AG09309 (cell line): ENCODE results near the gene CGNL1.

Experiments used
- DNase-seq: peaks from one replicate; pipeline ENCODE4 v3.0.0-alpha.2; 2010; ENCODE audit warnings: low read depth
- H3K4me3 ChIP-seq: 2 replicates; pipeline ENCODE4 v1.5.1; 2011; ENCODE audit warnings: mild to moderate bottlenecking, low read depth, low read length, moderate library complexity; ENCODE audit not compliant: control insufficient read depth
- CTCF ChIP-seq: IDR thresholded peaks from 2 replicates; pipeline ENCODE4 v1.5.1; 2011; ENCODE audit warnings: mild to moderate bottlenecking, low read depth, low read length, inconsistent platforms; ENCODE audit not compliant: insufficient read depth, control insufficient read depth; ENCODE audit errors: missing control alignments

CGNL1 gene

GRCh38 chr15:57379487-57379886 lies 3.2 kb downstream of the CGNL1 start:
- H3K4me3 ChIP-seq = no peak overlapping the region
- TF ChIP-seq CTCF = no peak
- no peak for DNase-seq

DNA sequence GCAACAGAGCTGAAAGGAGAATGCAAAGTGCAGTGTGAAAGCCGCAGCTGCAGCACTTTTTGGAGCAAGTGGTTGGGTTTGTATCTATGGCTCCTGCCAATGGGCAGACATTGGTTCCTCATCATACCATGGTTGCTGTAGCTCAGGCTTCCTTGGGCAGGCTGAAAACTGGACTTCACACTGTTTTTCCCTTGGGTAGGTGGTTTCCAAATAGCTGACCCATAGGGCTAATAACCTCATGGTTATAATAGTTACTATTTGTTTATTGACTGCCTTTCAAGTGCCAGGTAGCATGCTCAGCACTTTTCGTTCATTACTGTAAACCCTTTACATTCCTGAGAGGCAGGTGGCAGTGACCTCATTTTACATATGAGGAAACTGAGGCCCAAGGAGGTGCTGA lies 4.5 kb downstream of the CGNL1 start:
- no peak for DNase-seq
- H3K4me3 ChIP-seq = no peak overlapping the region
- TF ChIP-seq CTCF = no peak

GRCh38 chr15:57382215-57382614 lies 5.9 kb downstream of the CGNL1 start:
- no peak overlapping the region for H3K4me3 ChIP-seq
- TF ChIP-seq CTCF = no peak
- DNase-seq = no peak

DNA sequence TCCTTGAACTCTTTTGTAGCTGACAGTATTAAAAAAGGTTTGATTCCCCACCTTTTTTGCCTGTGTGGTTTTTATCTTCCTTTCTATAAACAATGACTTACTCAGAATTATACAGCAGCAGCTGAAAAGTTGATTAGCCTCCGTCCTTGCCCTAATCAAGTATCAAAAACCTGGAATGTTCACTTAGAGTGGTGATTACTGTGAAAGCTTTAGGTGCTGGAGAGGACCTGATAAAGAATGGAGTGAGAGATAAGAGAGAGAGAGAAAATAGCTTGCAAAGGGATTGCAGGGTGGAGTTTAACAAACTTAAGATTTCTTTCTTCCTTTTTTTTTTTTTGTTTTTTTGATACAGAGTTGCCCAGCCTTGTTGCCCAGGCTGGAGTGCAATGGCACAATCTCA lies 6.7 kb downstream of the CGNL1 start:
- no peak for TF ChIP-seq CTCF
- no peak overlapping the region for H3K4me3 ChIP-seq
- DNase-seq = no peak

- no peak for DNase-seq
- TF ChIP-seq CTCF = no peak
- H3K4me3 ChIP-seq = no peak overlapping the region
Observed at GRCh38 chr15:57384024-57384423, 7.7 kb downstream of the CGNL1 start.

- TF ChIP-seq CTCF = no peak
- no peak overlapping the region for H3K4me3 ChIP-seq
- no peak for DNase-seq
Observed at GRCh38 chr15:57384816-57385215, 8.5 kb downstream of the CGNL1 start.

- no peak overlapping the region for H3K4me3 ChIP-seq
- no peak for TF ChIP-seq CTCF
- no peak for DNase-seq
Observed at GRCh38 chr15:57385923-57386390, 9.7 kb downstream of the CGNL1 start.
